ENCODE measurements around the gene TPM2. TPM values are rescaled to one million over a fixed set of nuclear protein-coding genes. Genes with fewer than 3 reads are reported as not detected.
"Not testable (repeated sequence)": the region's sequence is repeated elsewhere in the genome, so short reads cannot be mapped to it uniquely, and the experiment has no call there.

Gene TPM2
- total RNA-seq, 1 donor from 2014 or later = 2.5 TPM

DNA sequence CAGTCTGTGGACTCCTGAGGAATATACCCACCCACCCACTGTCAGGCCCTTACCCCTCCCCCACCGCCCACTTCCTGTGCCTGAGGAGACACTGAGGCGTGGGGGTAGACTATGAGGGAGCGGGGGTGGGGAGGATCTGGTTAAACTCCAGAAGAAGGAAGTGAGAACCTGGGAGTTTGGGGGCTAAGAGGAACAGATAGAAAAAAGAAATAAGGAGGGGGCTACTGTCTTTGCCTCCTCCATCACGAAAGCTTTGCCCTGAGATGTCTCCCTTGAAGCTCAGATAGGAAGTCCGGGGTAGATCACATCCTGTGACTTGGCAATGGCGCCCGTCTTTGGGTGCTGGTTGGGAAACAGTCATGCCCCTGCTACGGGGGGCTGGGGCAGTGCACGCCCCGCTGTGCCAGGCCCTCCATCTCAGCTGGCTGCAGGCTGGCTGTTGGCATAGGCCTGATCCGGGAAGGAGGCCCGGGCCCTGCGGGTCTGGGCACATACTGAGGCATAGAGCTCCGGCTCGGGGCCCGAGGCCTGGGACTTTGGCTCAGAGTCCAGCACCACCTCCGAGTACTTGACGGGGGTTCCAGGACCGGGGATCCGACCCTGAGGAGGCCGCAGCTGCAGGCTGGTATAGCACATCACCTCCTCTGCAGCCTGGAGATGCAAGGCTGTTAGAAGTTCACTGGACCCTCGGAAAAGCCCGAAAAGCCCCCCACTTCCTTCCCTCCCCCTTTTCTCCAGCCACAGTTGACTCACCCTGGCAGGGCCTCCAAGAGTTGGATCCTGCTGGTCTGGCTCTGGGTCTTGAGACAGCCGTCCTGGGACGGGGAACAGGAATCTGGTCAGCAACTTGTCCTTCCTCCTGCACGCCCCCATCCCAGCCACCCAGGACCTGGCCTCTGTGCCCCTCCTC lies 40.0 kb downstream of the TPM2 start:
- DNase-seq (ENCODE audit: low spot score) = no peak
- H3K27ac Mint-ChIP-seq = peak overlapping the region; percentile 89
- intact Hi-C loops (cut with micrococcal nuclease) = loop anchor here (1.0 to 5.0 kb wide), 3 partner anchors 8 to 662 kb away; partner anchors contain the start of genes DNAJB5 and VCP
- H3K36me3 Mint-ChIP-seq (ENCODE audit: low read depth) = peaks cover 8% of the 10 kb centered on the region
- peaks cover 1% of the 10 kb centered on the region for H3K27me3 Mint-ChIP-seq (ENCODE audit: insufficient read depth)
- H3K4me1 Mint-ChIP-seq (ENCODE audit: low read depth) = peaks cover 50% of the 10 kb centered on the region
- H3K9me3 Mint-ChIP-seq = no peaks in the 10 kb centered on the region
- peak overlapping the region; percentile 88 for H3K4me3 Mint-ChIP-seq

GRCh38 chr9:35646533-35647265 lies 43.0 kb downstream of the TPM2 start:
- H3K27ac Mint-ChIP-seq = peak overlapping the region; percentile 93
- peak overlapping the region; percentile 92 for H3K4me3 Mint-ChIP-seq
- intact Hi-C loops (cut with micrococcal nuclease) = loop anchor here (1.0 to 5.0 kb wide), 11 partner anchors 7 to 659 kb away; partner anchors contain the start of genes ARHGEF39, CREB3, DNAJB5 and FAM221B
- peak; percentile 91 for DNase-seq (ENCODE audit: low spot score)
- H3K4me1 Mint-ChIP-seq (ENCODE audit: low read depth) = peaks cover 49% of the 10 kb centered on the region
- peaks cover 20% of the 10 kb centered on the region for H3K36me3 Mint-ChIP-seq (ENCODE audit: low read depth)
- H3K27me3 Mint-ChIP-seq (ENCODE audit: insufficient read depth) = peaks cover 1% of the 10 kb centered on the region
- H3K9me3 Mint-ChIP-seq = no peaks in the 10 kb centered on the region

GRCh38 chr9:35646153-35646532 lies 43.6 kb downstream of the TPM2 start:
- peaks cover 50% of the 10 kb centered on the region for H3K4me1 Mint-ChIP-seq (ENCODE audit: low read depth)
- no peak for DNase-seq (ENCODE audit: low spot score)
- peaks cover 25% of the 10 kb centered on the region for H3K36me3 Mint-ChIP-seq (ENCODE audit: low read depth)
- intact Hi-C loops (cut with micrococcal nuclease) = loop anchor here (1.0 to 5.0 kb wide), 10 partner anchors 19 to 659 kb away; partner anchors contain the start of genes ARHGEF39, CREB3, DNAJB5 and FAM221B
- no peaks in the 10 kb centered on the region for H3K9me3 Mint-ChIP-seq
- peak overlapping the region; percentile 92 for H3K4me3 Mint-ChIP-seq
- H3K27ac Mint-ChIP-seq = peak overlapping the region; percentile 93
- peaks cover 1% of the 10 kb centered on the region for H3K27me3 Mint-ChIP-seq (ENCODE audit: insufficient read depth)

- not testable (repeated sequence) for H3K9me3 Mint-ChIP-seq; DNase-seq (ENCODE audit: low spot score); H3K27me3 Mint-ChIP-seq (ENCODE audit: insufficient read depth)
- intact Hi-C loops (cut with micrococcal nuclease) = loop anchor here (1.0 to 5.0 kb wide), 10 partner anchors 19 to 658 kb away; partner anchors contain the start of genes ARHGEF39, CREB3, DNAJB5 and FAM221B
- peaks cover 50% of the 10 kb centered on the region for H3K4me1 Mint-ChIP-seq (ENCODE audit: low read depth)
- H3K27ac Mint-ChIP-seq = peak overlapping the region; percentile 93
- H3K36me3 Mint-ChIP-seq (ENCODE audit: low read depth) = peaks cover 30% of the 10 kb centered on the region
- H3K4me3 Mint-ChIP-seq = peak overlapping the region; percentile 92
These were observed 44.0 kb downstream of the TPM2 start for GRCh38 chr9:35645736-35646135.

GRCh38 chr9:35643046-35643445 lies 46.7 kb downstream of the TPM2 start:
- Mint-ChIP-seq H3K4me3 (no peak overlapping the region), H3K9me3 (peaks cover 6% of the 10 kb centered on the region), H3K4me1 (ENCODE audit: low read depth) (peaks cover 54% of the 10 kb centered on the region), H3K27ac (no peak overlapping the region), H3K36me3 (ENCODE audit: low read depth) (peaks cover 33% of the 10 kb centered on the region), H3K27me3 (ENCODE audit: insufficient read depth) (peaks cover 1% of the 10 kb centered on the region)
- intact Hi-C loops (cut with micrococcal nuclease) = no loop called here
- DNase-seq (ENCODE audit: low spot score) = no peak

GRCh38 chr9:35641478-35641877 lies 48.2 kb downstream of the TPM2 start:
- intact Hi-C loops (cut with micrococcal nuclease); H3K9me3 Mint-ChIP-seq; H3K27ac Mint-ChIP-seq; DNase-seq (ENCODE audit: low spot score); H3K27me3 Mint-ChIP-seq (ENCODE audit: insufficient read depth); H3K4me3 Mint-ChIP-seq: not testable (repeated sequence)
- Mint-ChIP-seq H3K4me1 (ENCODE audit: low read depth) (peaks cover 58% of the 10 kb centered on the region), H3K36me3 (ENCODE audit: low read depth) (peaks cover 33% of the 10 kb centered on the region)

DNA sequence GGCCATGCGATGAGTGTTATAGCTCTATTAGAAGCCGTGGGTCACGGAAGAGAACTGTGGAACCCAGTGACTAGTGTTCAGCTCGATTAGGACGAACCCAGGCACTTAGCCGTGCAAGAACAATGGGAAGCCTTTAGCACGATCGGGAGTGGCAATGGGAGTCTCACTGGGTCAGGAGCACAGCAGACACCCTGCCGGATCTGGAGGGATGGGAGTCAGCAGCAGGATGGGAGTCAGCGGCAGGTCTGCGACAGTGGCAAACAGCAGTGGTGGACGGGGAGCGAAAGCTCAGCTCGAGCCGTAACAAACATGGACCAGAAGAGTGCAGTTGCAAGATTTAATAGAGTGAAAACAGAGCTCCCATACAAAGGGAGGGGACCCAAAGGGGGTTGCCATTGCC lies 49.3 kb downstream of the TPM2 start:
- H3K9me3 Mint-ChIP-seq; DNase-seq (ENCODE audit: low spot score); H3K27me3 Mint-ChIP-seq (ENCODE audit: insufficient read depth); H3K27ac Mint-ChIP-seq; intact Hi-C loops (cut with micrococcal nuclease); H3K4me3 Mint-ChIP-seq: not testable (repeated sequence)
- H3K4me1 Mint-ChIP-seq (ENCODE audit: low read depth) = peaks cover 62% of the 10 kb centered on the region
- H3K36me3 Mint-ChIP-seq (ENCODE audit: low read depth) = peaks cover 33% of the 10 kb centered on the region

- Mint-ChIP-seq H3K36me3 (ENCODE audit: low read depth) (peaks cover 33% of the 10 kb centered on the region), H3K4me3 (peak overlapping the region; percentile 52), H3K9me3 (peaks cover 6% of the 10 kb centered on the region), H3K27ac (peak overlapping the region; percentile 88), H3K4me1 (ENCODE audit: low read depth) (peaks cover 68% of the 10 kb centered on the region), H3K27me3 (ENCODE audit: insufficient read depth) (no peaks in the 10 kb centered on the region)
- intact Hi-C loops (cut with micrococcal nuclease) = loop anchor here (1.0 kb wide), 1 partner anchor 8 kb away; no protein-coding TSS in a partner anchor
- no peak for DNase-seq (ENCODE audit: low spot score)
These were observed 50.1 kb downstream of the TPM2 start for GRCh38 chr9:35639631-35640030.

- Mint-ChIP-seq H3K4me1 (ENCODE audit: low read depth) (peaks cover 66% of the 10 kb centered on the region), H3K4me3 (peak overlapping the region; percentile 52), H3K36me3 (ENCODE audit: low read depth) (peaks cover 29% of the 10 kb centered on the region), H3K27ac (peak overlapping the region; percentile 88)
- not testable (repeated sequence) for H3K9me3 Mint-ChIP-seq; DNase-seq (ENCODE audit: low spot score); H3K27me3 Mint-ChIP-seq (ENCODE audit: insufficient read depth)
- intact Hi-C loops (cut with micrococcal nuclease) = loop anchor here (1.0 kb wide), 1 partner anchor 8 kb away; no protein-coding TSS in a partner anchor
These were observed 50.5 kb downstream of the TPM2 start for GRCh38 chr9:35639225-35639624.

DNA sequence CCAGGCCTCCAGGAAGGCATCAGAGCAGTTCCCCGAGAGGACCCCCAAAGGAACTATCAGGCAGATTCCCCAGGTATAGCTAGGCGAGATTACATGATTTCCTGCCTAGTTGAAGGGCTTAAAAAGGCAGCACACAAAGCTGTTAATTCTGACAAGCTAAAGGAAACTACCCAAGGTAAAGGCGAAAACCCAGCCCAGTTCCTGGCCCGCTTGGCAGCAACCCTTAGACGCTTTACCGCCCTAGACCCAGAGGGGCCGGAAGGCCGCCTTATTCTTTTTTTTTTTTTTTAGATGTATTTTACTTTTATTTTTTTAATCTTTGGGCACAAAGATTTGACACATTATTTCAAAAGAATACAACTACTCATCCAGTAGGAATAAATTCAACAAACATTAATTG lies 51.0 kb downstream of the TPM2 start:
- DNase-seq (ENCODE audit: low spot score); H3K4me3 Mint-ChIP-seq; H3K9me3 Mint-ChIP-seq; H3K27me3 Mint-ChIP-seq (ENCODE audit: insufficient read depth): not testable (repeated sequence)
- Mint-ChIP-seq H3K36me3 (ENCODE audit: low read depth) (peaks cover 28% of the 10 kb centered on the region), H3K4me1 (ENCODE audit: low read depth) (peaks cover 66% of the 10 kb centered on the region), H3K27ac (peak overlapping the region; percentile 53)
- intact Hi-C loops (cut with micrococcal nuclease) = loop anchor here (1.0 kb wide), 1 partner anchor 9 kb away; no protein-coding TSS in a partner anchor

- H3K4me3 Mint-ChIP-seq; intact Hi-C loops (cut with micrococcal nuclease); H3K9me3 Mint-ChIP-seq; H3K27me3 Mint-ChIP-seq (ENCODE audit: insufficient read depth); DNase-seq (ENCODE audit: low spot score): not testable (repeated sequence)
- H3K36me3 Mint-ChIP-seq (ENCODE audit: low read depth) = peaks cover 22% of the 10 kb centered on the region
- H3K4me1 Mint-ChIP-seq (ENCODE audit: low read depth) = peaks cover 66% of the 10 kb centered on the region
- H3K27ac Mint-ChIP-seq = peak overlapping the region; percentile 72
These were observed 52.2 kb downstream of the TPM2 start for GRCh38 chr9:35637427-35637955.

GRCh38 chr9:35636877-35637246 lies 52.9 kb downstream of the TPM2 start:
- H3K27ac Mint-ChIP-seq = peak overlapping the region; percentile 18
- DNase-seq (ENCODE audit: low spot score); H3K4me3 Mint-ChIP-seq; H3K27me3 Mint-ChIP-seq (ENCODE audit: insufficient read depth); H3K9me3 Mint-ChIP-seq: not testable (repeated sequence)
- intact Hi-C loops (cut with micrococcal nuclease) = loop anchor here (1.0 kb wide), 1 partner anchor 18 kb away; no protein-coding TSS in a partner anchor
- peaks cover 66% of the 10 kb centered on the region for H3K4me1 Mint-ChIP-seq (ENCODE audit: low read depth)
- peaks cover 22% of the 10 kb centered on the region for H3K36me3 Mint-ChIP-seq (ENCODE audit: low read depth)
